HG02642 (cell line): Measurements from ENCODE around the gene RNPS1.

Experiments
- ATAC-seq: cut with Tn5 transposase; IDR thresholded peaks from one replicate; pipeline ENCODE4 v1.9.1; 2021; ENCODE audit warnings: mild to moderate bottlenecking; ENCODE audit not compliant: unreplicated experiment, poor library complexity

The RNPS1 gene

DNA sequence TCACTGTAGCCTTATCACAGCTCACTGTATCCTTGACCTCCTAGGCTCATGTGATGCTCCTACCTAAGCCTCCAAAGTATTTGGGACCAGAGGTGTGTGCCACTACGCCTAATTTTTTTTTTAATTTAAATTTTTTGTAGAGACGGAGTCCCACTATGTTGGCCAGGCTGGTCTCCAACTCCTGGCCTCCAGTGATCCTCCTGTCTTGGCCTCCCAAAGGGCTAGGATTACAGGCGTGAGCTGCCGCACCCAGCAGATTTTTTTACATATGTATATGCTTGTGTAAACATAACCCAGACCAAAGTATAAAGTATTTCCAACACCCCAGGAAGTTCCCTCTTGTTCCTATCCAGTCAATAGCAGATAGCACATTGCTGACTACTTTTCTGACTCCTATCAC lies 51.6 kb downstream of the RNPS1 start:
- no peak for ATAC-seq

DNA sequence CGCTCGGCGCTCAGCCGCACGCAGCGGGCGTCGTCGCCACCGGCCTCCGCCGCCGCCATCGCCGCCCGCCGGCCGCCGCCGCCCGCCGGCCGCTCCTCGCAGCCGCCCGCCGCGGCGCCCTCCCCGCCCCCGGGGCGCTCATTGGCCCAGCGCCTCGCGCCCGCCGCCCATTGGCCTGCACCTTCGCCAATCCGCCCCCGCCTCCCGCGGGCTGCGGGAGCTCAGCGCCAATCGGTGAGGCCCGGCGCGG lies 53.3 kb downstream of the RNPS1 start, which contains the start of gene PGP:
PGP (minus strand) TSS at position 122 of the 250 bp plus-strand sequence; CDS start at position 59, 63 bp downstream.
- ATAC-seq = peak; percentile 90

DNA sequence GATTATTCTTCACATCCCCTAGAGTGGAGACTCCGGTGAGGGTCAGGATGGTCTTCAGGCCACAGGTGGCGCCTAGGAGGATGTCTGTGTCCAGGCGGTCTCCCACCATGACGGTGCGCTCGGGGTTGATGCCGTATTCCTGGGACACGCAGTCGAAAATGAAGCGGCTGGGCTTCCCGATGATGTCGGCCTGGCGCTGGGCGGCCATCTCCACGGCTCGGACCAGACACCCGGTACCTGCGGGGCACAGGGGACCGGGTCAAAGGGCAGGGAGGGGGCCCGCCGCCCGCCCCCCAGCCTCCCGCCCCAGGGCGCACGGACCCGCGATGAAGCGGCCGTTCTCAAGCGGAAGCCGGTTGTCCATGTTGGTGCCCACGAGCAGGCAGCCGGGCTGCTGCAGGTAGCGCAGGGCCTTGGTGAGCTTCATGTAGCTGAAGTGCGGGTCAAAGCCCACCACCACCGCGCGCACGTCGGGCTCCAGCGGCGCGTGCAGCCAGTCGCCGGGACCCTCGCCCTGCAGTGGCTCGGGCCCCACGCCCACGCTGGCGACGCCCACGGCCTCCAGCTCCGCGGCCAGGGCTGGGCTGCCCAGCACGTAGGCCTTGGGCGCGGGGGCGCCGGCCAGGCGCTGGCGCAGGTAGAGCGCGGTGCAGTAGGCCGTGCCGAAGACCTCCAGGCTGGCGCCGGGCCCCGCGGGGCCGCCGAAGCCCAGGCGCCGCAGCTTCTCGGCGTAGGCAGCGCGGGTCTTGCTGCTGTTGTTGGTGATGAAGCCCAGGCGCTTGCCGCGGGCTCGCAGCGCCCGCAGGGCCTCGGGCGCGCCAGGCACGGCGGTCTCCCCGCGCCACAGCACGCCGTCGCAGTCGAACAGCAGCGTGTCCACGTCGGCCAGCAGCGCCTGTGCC lies 53.9 kb downstream of the RNPS1 start:
- ATAC-seq = peak; percentile 4

DNA sequence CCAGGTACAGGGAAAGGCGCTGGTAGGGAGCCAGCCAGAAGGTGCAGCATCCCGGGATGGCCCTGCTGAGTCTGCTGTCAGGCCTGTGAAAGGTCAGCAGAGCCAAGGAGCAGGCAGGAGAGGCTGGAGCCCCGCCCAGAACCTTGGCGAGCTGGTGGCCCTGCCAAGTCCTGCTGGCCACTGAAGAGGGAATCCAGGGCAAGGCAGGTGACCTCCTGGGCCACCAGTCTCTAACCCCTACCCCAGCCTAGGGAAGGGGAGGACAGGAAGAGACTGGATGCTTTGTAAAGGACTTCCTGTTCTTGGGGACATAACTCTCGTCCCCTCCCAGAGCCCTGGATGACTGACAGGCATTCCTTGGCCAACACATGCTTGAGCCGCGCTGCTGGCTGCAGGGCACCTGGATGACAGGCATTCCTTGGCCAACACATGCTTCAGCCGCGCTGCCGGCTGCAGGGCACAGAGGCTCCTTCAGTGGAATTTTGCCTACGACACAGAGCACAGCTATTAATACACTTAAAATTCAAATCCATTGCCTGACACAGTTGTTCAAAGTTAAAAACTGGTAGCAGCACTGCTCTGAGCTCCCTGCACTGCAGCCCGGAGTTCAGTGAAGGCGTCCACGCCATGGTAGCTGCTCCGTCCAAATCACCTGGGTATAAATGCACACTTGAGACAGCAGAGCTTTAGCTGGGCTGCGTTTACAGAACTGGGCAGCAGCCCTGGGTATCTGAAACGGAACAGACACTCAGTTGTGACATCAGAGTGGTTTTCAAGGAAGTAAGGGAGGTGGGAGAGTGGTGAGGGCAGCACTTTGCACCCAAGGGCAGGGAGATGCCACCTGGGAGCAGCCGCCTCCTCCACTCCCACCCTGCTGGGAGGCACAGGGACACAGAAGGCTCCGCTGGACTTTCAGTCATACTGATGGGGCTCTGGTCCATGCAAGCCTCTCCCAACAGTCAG lies 55.3 kb downstream of the RNPS1 start:
- no peak for ATAC-seq

DNA sequence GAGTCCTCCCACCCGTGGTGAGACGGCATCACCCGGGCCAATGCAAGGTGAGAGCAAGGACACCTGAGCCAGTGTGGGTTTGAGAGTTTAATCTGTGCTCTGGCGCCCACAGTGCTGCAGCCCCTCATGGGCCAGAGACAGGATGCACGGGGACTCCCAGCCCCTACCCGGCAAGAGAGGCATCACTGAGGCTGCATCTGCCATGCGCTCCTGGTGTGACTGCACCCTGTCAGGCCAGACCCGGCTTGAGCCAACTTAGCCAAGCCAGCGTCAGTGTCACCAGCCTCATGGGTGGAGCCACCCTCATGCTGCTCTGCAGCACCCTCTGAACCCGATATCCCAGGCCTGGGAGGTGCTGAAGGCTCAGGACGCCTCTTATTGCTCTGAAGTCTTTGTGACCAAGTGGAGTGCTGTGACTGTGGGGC lies 56.0 kb downstream of the RNPS1 start:
- no peak for ATAC-seq

DNA sequence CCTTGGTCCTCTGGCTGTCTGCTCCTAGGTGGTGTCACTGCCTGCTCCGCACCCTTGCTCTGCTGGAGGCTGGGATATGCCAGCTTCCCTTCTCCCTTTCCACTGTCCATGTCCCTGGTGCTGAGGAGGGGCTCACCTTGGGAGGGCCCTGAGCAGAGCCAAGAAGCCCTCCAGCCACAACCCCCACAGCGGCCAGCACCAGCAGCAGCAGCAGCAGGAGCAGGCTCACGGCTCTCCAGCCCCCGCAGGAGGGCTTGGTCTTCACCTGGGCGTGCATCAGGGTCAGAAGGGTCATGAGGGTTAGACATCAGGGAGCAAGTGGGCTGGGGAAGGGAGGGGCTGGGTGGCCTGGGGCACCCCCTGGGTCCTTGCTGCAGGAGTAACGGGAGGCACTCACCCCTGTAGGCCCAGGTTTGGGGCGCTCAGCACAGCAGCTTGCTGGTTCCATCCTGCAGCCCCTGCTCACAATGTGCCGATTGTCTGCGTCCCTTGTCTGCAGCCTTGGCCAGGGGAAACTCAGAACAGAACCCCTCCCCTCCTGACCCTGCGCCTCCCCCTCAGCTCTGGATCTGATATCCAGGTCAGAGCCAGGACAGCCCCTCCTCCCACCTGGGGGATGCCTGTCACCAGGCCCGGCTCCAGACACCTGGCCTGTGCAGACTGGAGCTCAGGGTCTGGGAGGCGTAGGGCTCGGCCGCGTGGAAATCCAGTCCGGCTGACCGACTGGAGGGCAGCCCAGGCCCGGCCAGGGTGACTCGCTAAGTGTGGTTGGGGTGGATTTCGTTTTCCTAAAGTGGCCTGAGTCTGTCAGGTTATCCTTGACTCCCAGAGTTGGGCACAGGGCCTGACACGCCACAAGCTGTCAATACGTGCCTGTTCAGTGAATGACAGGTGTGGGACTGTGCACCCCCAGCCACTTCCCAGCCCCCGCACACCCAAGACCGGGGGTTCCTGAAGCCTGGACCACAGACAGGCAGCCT lies 57.2 kb downstream of the RNPS1 start, which contains the start of gene BRICD5:
BRICD5 (minus strand) TSS at position 478 of the 980 bp plus-strand sequence; CDS start at position 448, 30 bp downstream.
- no peak for ATAC-seq

DNA sequence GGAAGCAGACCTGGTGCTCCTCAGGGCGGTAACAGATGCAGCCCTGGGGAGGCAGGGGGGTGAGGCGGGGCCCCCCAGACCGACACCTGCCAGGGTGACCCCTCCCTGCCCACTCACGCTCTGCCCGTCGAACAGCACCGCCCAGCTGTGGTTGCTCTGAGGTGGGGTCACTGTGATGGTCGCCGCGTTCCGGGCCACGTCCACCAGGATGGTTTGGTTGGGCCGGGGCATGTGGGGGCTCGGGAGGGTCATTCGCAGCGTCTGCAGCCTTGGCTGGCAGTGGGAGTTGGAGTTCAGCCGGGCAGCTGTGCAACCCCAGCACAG lies 58.0 kb downstream of the RNPS1 start:
- no peak for ATAC-seq

DNA sequence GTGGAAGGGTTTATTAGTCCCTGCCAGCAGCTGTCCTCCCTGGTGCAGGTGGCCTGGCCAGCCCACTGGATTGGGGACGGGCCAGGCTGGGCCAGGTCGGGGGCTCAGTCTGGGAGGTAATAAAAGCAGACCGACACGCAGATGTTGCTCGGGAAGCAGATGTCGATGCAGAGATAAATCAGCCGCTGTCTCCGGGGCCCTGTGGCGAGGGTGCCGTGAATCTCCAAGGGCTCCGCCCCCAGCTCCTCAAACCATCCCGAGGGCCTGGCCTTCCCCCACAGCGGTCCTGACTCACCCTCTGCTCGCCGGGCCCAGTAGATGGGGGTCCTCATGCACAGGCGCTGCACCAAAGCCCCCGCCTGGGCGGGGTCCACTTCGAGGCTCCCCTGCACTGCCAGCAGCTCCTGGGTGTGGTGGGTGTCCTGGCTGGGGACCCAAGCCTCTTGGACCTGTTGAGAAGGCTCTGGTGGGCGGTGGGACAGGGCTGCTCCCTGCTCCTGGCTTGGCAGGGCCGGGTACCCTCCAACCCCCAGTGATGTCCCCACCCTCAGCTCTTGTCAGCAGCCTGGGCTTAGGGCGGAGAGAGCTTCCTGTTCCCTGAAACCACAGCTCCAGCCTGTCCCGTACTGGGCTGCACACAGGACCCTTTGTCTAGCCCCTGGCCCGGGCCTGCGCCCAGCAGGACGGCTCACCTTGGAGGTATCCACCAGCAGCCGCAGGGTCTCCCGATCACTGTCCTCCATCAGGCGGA lies 58.5 kb downstream of the RNPS1 start:
- ATAC-seq = no peak

DNA sequence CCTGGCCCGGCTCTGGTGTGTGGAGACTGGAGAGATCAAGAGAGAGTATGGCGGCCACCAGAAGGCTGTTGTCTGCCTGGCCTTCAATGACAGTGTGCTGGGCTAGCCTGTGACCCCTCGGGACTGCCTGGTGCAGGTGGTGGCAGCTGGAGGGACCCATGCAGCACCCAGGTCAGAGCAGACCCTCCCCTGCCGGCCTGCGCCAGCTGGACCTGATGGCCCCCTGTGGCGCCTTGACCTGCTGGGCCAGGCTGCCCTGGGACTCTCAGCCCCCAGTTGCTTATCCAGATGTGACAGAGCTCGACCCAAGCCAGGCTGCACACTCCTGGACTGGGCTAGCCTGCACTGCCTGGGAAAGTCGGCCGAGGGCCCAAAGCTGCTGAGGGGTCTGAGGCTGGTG lies 59.2 kb downstream of the RNPS1 start:
- no peak for ATAC-seq

DNA sequence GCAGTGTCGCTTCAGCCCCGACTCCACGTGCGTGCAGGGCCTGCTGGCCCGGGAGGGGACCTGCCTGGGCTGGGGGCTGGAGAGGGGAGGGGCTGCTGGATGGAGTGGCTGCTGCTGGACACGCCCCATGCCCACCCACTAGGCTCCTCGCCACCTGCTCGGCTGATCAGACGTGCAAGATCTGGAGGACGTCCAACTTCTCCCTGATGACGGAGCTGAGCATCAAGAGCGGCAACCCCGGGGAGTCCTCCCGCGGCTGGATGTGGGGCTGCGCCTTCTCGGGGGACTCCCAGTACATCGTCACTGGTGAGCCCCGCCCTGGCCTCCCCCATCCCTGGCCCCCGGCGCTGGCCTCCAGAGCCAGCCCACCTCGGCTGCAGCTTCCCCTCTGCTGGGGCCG lies 59.6 kb downstream of the RNPS1 start:
- no peak for ATAC-seq

DNA sequence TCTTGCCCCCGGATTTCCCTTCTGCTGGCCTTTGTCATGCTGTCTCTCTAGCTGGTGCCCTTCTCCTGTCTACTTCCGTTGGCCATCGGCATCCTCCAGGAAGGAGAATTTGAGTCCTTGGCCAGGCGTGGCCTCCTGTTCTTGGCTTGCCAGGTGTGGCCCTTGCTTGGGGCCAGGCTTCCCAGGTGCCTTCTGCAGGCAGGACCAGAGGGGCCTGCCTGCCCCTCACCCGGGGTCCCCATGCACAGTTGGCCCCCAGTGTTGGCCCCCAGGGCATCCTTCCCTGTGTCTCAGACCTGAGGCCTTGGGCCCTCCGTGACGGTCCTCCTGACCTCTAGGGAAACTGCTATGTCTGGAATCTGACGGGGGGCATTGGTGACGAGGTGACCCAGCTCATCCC lies 60.1 kb downstream of the RNPS1 start:
- ATAC-seq = no peak

DNA sequence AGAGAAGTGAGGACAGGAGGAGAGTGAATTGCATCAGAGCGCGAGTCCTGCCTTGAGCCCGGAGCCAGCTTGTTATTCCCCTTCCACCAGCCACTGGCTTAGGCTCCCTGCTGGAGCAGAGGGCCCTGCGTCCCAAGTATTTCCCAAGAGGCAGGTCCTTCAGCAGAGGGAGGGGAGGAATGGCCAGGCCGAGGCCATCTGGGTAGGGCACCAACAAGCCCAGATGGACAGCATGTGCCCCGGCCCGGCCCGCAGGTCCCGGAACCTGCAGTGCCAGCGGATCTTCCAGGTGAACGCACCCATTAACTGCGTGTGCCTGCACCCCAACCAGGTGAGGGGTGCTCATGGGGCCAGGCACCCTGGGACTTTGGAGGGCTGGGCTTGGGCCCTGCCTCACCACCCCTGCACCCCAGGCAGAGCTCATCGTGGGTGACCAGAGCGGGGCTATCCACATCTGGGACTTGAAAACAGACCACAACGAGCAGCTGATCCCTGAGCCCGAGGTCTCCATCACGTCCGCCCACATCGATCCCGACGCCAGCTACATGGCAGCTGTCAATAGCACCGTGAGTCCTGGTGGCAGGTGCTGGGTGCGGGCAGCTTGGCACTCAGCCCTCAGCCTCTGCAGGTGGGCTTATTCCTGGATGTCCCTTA lies 61.0 kb downstream of the RNPS1 start:
- ATAC-seq = no peak

DNA sequence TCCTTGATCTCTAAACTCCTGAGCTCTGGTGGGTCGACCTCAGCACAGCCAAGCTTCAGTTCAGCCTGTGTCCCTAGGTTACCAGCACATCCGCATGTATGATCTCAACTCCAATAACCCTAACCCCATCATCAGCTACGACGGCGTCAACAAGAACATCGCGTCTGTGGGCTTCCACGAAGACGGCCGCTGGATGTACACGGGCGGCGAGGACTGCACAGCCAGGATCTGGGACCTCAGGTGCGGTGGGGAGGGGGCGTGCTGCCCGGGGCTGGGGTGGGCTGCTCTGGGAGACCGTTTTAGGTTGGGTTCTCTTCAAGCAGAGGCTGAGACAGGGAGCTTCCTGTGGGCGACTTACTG lies 61.5 kb downstream of the RNPS1 start:
- ATAC-seq = no peak

DNA sequence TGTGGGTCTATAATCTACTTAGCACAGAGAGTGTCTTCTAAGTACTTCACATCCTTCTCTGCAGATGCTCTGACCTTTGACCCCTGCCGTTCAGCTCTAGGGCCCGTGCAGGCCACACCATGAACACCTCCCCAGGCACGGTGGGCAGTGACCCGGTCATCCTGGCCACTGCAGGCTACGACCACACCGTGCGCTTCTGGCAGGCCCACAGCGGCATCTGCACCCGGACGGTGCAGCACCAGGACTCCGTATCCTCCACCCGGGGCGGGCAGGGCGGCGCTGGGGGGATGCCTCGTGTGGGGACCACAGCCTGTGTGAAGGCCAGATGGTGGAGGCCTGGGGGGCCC lies 62.0 kb downstream of the RNPS1 start:
- ATAC-seq = peak; percentile 9

DNA sequence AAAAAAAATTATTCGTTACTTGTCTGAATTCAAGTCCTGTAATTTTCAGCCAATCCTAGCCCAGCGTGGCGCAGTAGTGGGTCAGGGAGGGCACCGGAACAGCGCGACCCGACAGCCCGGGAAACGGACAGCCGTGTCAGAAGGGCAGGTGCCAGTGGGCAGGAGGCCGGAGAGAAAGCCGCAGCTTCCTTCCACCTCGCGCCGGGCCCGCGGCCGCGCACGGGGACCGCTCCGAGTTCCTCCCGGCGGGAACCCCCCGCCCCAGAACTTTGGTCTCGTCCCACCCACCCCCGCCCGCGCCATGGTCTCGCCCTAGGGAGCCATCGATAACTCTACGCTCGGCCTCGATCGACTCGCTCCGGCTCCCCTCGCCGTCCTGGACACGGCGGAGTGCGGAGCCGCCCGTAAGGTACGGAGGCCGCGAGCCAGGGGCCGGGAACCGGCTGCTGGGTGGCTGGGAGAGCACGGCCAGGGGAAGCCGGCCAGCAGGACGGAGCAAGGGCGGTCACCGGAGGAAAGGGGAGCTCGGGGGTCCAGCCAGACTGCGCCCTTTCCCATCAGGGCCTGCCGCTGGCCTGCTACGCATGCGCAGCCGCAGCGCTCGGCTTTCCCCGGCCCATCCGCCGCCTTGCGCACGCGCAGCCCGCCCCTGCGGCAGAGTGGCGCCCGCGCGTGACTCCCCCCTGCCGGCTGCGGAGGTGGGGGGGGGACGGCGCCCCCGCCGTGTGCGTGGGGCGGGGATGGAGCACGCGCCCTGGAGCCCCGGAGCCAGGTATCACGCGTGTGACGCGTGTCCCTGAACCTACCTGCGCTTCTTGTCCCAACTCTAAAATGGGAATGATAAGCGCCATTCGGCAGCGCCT lies 62.6 kb downstream of the RNPS1 start, which contains the start of gene MLST8:
MLST8 (plus strand) TSS at position 351 of the 863 bp plus-strand sequence. CDS start 632 bp downstream, outside the sequence.
- peak; percentile 80 for ATAC-seq

DNA sequence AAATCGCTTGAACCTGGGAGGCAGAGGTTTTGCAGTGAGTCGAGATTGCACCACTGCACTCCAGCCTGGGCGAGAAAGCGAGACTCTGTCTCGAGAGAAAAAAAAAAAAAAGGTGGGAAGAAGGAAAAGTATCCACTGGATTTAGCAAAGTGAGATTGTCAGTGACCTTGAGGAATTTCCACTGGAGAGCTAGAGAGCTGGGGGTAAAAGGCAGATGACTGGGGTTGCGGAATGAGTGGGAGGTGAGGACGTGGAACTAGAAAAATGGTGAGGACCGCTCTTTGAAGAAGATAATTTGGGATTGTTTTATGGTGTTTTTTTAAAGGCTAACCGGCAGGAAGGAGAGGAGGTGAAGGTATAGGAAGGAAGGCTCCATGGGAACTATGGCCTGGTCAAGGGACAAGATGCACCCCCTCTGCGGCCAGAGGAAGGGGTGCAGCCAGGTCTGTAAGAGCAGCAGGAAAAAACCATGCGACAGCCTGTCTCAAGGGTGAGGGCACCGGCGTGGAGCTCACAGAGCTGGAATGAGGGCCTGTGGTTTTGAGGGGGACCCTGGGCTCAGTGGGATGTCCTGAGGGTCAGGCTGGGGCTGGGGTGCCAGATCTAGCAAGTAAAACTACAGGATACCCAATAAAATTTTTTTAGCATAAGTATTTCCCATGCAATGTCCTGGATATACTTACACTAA lies 63.4 kb downstream of the RNPS1 start:
- ATAC-seq = no peak
